HG03354 (cell line): ENCODE measurements around the gene KIAA0586.
"Not testable (repeated sequence)": the region's sequence is repeated elsewhere in the genome, so short reads cannot be mapped to it uniquely, and the experiment has no call there.

Experiments used
- ATAC-seq: cut with Tn5 transposase; IDR thresholded peaks from one replicate; pipeline ENCODE4 v1.9.1; 2021; ENCODE audit warnings: mild to moderate bottlenecking; ENCODE audit not compliant: unreplicated experiment, poor library complexity, severe bottlenecking

The KIAA0586 gene

GRCh38 chr14:58427281-58428117 is at the start of gene KIAA0586, which contains the start of gene TIMM9:
KIAA0586 (plus strand) TSS chr14:58427719; CDS start chr14:58428265, 546 bp downstream.
TIMM9 (minus strand) TSS chr14:58427531; CDS start chr14:58411945, 15,586 bp downstream.
- peak; percentile 93 for ATAC-seq

- ATAC-seq, result no peak
Measured at GRCh38 chr14:58390830-58391229, 36.7 kb upstream of the KIAA0586 start.

DNA sequence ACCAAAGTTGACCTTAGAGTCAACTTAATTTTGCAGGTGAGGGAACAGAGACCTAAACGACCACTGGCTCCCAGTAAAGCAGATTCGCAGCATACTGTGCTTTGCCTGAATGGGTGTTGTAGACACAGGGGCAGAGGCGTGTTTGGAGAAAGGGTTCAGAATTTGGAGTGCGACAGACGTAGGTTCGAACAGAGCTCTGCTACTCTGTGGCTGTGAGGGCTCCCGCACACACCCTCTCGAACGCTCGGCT is 32.0 kb upstream of the KIAA0586 start:
- ATAC-seq, result no peak

DNA sequence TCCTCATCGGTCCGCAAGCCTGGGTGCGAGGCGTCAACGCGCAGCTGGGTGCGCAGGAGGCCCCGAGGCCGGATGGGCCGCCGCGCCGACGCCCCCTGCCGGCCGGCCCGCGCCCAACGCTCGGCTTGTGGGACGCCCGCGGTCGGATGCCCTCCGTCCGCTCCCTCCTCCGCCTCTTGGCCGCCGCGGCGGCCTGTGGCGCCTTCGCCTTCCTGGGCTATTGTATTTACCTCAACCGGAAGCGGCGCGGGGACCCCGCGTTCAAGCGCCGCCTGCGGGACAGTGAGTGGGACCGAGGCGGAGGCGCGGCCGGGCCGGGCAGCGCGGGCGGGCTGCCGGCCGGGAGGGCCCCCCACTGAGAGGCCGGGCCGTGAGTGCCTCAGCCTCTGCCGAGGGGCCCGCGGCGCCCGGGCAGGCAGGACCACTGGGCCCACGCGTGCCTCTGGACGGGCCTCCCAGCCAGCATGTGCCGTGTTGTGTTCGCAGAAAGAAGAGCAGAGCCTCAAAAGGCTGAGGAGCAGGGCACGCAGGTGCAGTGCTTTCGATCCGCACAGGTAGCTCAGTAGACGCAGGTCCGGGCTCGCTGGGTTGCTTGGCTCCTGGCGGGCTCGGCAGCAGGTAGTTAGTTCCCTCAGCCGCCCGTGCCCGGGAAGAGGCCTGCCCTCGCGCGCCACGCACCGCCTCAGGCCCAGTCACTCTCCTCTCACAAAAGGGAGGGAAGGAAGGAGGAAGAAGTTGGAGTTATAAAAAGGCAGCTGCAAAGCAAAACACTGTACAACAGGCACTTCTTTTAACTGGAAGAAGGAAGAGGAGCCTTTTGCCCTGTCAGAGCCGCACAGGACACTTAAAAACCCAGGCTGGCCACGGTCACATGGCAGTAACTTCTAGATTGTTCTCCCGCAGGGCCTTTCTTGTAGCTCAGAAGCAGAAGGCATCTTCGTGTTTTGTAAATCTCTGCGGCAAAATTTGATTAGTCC is 31.4 kb upstream of the KIAA0586 start, which contains the start of gene TOMM20L:
TSS of gene TOMM20L (plus strand) at position 119 of the 977 bp plus-strand sequence. CDS start at position 147, 28 bp downstream.
- peak; percentile 94 for ATAC-seq

- no peak for ATAC-seq
Measured at GRCh38 chr14:58397156-58397555, 30.4 kb upstream of the KIAA0586 start.

DNA sequence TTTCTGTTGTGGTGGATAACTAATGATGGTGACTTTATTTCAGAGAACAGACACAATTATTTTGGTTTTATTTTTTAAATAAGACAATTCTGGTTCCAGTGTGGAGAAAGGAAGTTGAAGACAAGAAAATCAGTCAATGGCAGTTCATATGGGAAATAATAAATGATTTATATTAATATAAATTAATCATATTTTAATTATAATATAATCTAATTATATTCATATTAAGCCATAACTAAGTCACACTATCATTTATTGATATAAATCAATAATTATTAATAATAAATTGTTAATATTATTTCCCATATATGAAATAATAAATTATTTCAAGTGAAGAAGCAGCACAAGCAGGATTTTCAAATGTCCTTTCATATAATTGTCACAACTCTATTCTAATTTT is 29.0 kb upstream of the KIAA0586 start:
- no peak for ATAC-seq

DNA sequence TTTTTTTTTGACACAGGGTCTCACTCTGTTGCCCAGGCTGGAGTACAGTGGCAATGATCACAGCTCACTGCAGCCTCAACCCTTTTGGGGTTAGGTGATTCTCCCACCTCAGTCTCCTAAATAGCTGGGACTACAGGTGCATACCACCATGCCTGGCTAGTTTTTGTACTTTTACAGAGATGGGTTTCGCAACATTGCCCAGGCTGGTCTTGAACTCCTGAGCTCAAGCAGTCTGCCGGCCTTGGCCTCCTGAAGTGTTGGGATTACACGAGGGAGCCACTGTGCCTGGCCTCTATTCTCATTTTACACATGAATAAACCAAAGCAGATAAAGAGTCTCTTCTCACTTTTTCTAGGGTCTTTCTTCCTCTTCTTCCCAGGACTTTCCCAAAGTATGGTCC is 28.6 kb upstream of the KIAA0586 start:
- ATAC-seq, result no peak

GRCh38 chr14:58401587-58401986 is 25.9 kb upstream of the KIAA0586 start:
- no peak for ATAC-seq

DNA sequence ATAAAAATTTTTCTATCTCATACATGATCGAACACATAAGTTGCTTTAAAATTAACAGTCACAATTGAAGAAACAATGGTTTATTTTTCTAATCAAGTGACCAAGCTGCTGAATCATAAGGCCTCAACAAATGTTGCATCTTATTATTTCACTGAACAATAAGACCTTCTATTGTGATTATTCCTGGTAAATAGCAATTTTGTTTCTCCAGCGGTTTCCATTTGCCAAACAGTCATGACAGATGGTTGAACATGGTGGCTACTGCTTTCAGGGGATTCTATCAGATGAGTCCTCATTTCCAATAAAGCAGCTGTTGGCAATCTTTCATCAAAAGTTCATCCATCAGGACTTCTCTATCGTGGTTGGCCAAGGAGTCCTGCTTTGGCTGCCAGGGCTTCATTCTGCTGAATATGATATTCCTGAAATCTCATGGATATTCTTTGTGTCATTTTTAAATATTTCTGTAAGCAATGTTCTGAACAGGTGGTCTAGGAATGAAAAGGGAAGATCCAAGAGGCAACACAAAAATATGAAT is 18.8 kb upstream of the KIAA0586 start:
- no peak for ATAC-seq

- no peak for ATAC-seq
Measured at GRCh38 chr14:58414845-58415244, 12.7 kb upstream of the KIAA0586 start.

GRCh38 chr14:58415636-58416547 is 11.6 kb upstream of the KIAA0586 start:
- ATAC-seq, result no peak

GRCh38 chr14:58416934-58417333 is 10.6 kb upstream of the KIAA0586 start:
- ATAC-seq, result not testable (repeated sequence)

GRCh38 chr14:58426670-58427280 is 744 bp upstream of the KIAA0586 start:
- ATAC-seq, result peak; percentile 41

DNA sequence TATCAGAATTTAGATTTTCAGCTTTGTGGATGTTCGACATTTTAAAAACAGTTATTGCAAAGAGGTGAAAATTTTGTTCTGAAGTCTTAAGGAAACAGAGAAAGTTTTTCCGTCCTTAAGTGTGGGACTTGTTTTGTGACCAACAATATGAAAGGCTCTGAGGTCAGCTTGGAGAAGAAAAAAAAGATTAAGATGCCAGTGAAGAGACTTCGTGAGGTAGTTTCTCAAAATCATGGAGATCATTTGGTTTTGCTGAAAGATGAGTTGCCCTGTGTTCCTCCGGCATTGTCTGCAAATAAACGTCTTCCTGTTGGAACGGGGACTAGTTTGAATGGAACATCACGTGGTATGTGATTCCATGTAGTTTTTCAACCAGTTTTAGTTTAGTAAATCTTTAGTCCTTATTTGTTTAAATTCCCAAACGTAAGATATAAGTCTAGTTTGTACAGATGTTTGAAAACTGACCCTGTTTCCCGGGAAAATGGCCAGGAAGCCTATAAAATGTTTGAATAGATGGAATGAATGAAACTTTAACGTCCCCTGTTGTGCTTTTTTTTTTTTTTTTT is 682 bp downstream of the KIAA0586 start:
- ATAC-seq, result no peak

- ATAC-seq, result no peak
Measured at GRCh38 chr14:58430156-58430555, 2.6 kb downstream of the KIAA0586 start.

DNA sequence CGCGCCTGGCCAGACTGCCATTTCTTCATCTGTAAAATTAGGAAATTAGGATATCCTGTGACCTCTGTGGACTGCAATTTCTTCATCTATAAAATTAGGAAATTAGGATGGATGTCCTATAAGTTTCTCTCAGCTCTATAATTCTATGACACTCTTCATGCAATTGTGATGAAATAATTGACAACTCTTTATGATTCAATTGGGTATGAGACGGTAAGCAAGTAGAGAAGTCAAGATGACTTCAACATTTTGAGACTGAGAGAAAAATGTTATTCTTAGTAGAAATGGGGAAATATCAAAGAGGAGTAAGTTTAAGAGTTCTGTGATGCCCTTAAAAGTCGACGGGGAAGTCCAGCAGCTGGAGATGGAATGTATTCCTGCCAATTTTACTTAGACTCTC is 12.0 kb downstream of the KIAA0586 start:
- no peak for ATAC-seq

- no peak for ATAC-seq
Measured at GRCh38 chr14:58444627-58445026, 17.1 kb downstream of the KIAA0586 start.

DNA sequence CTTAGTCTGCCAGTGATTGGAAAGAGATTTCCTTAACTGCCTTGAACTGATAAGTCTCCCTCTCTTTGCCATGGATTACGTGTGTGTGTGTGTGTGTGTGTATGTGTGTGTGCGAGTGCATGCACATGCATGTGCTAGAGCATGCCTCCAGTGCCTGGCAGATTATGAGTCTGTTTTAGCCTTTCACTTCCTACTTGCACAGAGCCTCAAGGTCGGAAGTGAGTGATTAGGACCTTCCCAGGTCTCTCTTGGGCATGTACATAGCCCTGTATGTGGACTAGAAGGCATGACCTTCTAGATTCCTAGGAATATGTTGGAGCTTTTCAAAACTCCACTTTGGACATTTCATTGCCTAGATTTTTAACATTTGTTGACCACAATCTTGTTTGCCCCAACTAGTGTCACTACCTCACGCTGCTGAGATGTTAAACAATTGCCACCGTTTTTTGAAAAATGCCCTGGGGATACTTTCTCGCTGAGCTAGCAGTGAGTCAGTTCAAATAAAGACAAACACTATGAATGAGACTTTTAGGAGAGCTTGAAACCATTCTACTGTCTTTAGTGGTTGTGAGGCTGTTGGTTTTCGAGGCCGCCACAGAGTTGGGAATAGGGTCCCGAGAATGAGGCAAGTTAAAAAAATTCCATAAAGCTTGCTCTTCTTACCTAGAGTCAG is 28.2 kb downstream of the KIAA0586 start:
- no peak for ATAC-seq
